Endometrial microvascular endothelial cells (primary cell): ENCODE results near the gene SLC9A4. TPM values are rescaled to one million over a fixed set of nuclear protein-coding genes. Genes with fewer than 3 reads are reported as not detected.

ENCODE experiments used
- in situ Hi-C: cut with HindIII; loops from 2 replicates; pipeline ENCODE4 v1.10.0; 2017; ENCODE audit warnings: low sequenced_read_pairs, low pct_unique_long_range_greater_than_20kb; ENCODE audit errors: inconsistent ontology term
- total RNA-seq: library from RNA; depleted of rRNA; stranded (reverse); fragments of >200 nt; gene quantifications from one replicate; pipeline ENCODE4 v1.2.3, GENCODE V29; 2015; ENCODE audit errors: inconsistent ontology term

Gene SLC9A4
- total RNA-seq, 1 donor from 2014 or later, result not detected

- in situ Hi-C loops, result no loop called here
Measured at GRCh38 chr2:102486941-102487702, 14.1 kb downstream of the SLC9A4 start.

GRCh38 chr2:102487761-102488462 is 14.9 kb downstream of the SLC9A4 start:
- in situ Hi-C loops, result no loop called here

- in situ Hi-C loops, result no loop called here
Measured at GRCh38 chr2:102489646-102490045, 16.6 kb downstream of the SLC9A4 start.

- in situ Hi-C loops, result no loop called here
Measured at GRCh38 chr2:102492006-102492405, 19.0 kb downstream of the SLC9A4 start.

GRCh38 chr2:102494570-102494969 is 21.5 kb downstream of the SLC9A4 start:
- in situ Hi-C loops, result no loop called here

- in situ Hi-C loops, result no loop called here
Measured at GRCh38 chr2:102498414-102498813, 25.4 kb downstream of the SLC9A4 start.

- in situ Hi-C loops, result no loop called here
Measured at GRCh38 chr2:102499558-102499957, 26.5 kb downstream of the SLC9A4 start.

- in situ Hi-C loops, result no loop called here
Measured at GRCh38 chr2:102502576-102502975, 29.6 kb downstream of the SLC9A4 start.

GRCh38 chr2:102504833-102505232 is 31.8 kb downstream of the SLC9A4 start:
- in situ Hi-C loops, result no loop called here

- in situ Hi-C loops, result no loop called here
Measured at GRCh38 chr2:102505290-102505689, 32.3 kb downstream of the SLC9A4 start.

- in situ Hi-C loops, result no loop called here
Measured at GRCh38 chr2:102506743-102507142, 33.7 kb downstream of the SLC9A4 start.

- in situ Hi-C loops, result no loop called here
Measured at GRCh38 chr2:102508863-102509262, 35.8 kb downstream of the SLC9A4 start.

GRCh38 chr2:102509749-102510148 is 36.7 kb downstream of the SLC9A4 start:
- in situ Hi-C loops, result no loop called here

GRCh38 chr2:102510791-102511575 is 38.0 kb downstream of the SLC9A4 start:
- in situ Hi-C loops, result no loop called here

- in situ Hi-C loops, result no loop called here
Measured at GRCh38 chr2:102512161-102512560, 39.1 kb downstream of the SLC9A4 start.

- in situ Hi-C loops, result no loop called here
Measured at GRCh38 chr2:102513355-102513939, 40.4 kb downstream of the SLC9A4 start.

- in situ Hi-C loops, result no loop called here
Measured at GRCh38 chr2:102514061-102514785, 41.2 kb downstream of the SLC9A4 start.

GRCh38 chr2:102515851-102516250 is 42.8 kb downstream of the SLC9A4 start:
- in situ Hi-C loops, result no loop called here

GRCh38 chr2:102518170-102518569 is 45.1 kb downstream of the SLC9A4 start:
- in situ Hi-C loops, result no loop called here
